Measurements from ENCODE around the gene DNAJB7.
"Not testable (repeated sequence)": the region's sequence is repeated elsewhere in the genome, so short reads cannot be mapped to it uniquely, and the experiment has no call there.

The DNAJB7 gene

DNA sequence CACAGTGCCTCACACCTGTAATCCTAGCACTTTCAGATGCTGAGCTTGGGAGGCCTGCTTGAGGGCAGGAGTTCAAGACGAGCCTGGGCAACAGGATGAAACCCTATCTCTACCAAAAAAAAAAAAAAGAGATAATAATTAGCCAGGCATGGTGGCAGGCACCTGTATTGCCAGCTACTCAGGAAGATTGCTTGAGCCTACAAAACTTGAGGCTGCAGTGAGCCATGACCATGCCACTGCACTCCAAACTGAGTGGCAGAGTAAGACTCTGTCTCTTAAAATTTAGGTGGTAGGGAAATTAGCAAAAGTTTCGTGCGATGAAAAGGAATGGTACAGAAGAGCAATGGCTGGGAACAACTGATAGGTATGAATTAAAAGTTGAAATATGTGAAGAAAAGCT lies 23.4 kb downstream of the DNAJB7 start:
- DNase-seq: no peak

DNA sequence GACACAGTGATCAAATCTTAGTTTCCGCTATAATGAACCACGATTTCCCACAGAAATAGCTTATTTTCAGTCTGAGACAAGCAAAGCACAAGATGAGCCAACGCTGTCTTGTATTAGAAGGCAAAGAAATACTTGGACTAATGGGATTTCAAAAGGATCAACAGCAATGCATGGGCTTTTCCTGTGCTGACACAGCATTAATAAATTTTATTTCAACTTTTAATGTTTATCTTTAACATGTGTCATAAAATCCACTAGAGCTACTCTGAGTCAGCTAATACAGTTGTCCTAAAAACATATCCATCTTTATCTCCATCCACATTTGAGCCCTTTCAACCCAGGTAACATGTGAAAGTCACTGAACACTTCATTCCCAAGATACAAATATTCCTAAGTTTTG lies 27.3 kb downstream of the DNAJB7 start:
- DNase-seq: no peak

DNA sequence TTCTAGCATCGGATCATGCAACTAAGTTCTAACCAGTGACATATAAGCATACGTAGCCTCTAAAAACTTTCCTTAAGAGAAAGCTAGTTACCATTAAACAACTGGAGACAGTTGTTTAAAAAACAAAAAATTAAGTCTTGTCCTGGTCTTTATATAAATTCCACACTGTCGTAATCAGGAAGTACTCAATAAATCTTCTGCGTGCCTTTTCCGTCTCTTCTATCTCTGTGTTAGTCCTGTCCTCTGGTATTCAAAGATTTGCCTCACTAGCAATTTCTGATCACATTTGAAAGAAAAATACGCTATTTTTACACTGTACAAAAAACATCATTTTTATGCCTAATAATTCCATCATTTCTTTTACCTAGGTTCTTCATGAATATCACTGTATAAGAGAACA lies 32.8 kb downstream of the DNAJB7 start:
- no peak for DNase-seq

DNA sequence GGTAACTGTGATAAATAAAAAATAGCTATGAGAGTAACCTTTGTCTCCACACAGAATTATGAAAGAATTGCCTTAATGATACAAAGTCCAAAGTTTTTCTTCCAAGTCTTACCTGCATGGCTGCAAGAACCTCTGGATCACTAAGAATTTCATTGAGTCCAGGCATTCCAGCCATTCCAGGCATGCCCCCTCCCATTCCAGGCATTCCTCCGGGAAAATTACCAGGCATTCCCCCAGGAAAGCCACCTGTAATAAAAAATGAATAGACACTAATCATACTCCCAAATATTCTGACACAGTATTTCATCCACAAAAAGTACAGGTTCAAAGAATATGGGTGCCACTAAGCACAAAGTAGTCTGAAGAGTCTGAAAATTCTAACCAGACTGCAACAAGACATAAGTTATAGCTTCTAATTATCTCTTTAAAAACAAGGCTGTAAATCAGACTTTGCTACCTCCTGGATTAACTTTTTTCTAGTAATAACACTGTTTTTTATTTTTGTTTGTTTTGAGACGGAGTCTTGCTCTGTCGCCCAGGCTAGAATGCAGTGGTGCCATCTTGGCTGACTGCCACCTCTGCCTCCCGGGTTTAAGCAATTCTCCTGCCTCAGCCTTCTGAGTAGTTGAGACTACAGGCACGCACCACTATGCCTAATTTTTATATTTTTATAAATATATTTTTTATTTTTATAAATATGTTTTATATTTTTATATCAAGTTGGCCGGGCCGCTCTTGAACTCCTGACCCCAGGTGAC lies 34.8 kb downstream of the DNAJB7 start:
- DNase-seq: no peak

DNA sequence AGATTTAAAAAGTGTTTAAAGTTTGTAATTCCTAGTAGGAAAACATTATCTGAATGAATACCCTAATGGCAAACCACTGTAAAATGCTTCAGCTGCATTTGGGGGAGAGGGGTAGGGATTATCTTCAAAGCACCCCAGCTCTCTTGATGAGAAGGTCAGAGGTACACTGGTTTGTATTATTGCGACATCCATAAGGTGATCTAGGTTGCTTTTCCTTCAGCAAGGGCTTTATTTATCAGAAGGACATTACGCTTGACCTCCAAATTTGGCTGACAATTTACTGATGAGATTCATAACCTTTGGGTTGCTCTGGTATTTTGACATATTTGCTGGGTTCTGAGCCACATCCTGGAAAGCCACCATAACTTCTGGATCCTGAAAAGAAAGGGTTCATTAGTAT lies 35.6 kb downstream of the DNAJB7 start:
- DNase-seq: not testable (repeated sequence)

DNA sequence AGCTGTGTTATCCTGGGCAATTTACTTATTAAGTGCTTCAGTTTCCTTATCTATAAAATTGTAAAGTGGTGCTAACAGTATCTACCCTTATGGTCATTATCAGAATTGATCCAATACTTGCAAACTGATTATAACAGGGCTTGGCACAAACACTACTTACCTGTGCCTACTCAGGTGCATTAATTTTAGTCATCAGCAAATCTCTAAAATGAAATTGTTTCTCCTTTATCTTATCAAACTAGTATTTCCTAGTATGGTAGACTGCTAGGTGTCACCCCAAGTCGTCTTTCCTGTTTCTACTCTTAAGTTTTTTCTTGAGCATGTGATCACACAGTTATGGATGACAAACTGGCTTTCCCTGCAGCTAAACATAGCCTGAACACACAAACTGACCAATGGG lies 38.5 kb downstream of the DNAJB7 start:
- DNase-seq: no peak

DNA sequence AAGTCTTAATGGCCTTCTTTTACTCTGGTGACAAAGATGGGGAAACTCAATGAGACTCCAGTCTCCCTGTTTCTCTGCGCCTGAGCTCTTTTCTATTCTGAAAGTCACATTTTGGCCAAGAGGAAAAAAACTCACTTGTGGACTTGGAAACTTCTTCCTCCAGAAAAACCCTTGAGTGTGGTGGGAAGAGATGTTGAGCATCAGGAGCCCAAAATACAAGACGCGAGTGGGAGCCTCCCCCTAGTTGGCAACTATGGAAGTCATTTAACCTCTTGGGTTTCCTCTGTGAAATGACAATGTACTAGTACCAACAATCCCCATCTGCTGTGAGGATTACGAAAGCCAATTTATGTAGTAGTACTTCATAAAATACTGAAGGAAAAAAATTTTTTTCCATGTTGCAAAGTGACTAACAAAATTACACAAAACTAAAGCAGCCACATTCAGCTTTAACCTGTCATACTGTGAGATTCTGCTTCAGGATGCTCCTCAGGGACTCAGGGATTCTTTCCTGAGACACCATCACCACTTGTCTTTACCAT lies 42.2 kb downstream of the DNAJB7 start:
- DNase-seq: no peak

DNA sequence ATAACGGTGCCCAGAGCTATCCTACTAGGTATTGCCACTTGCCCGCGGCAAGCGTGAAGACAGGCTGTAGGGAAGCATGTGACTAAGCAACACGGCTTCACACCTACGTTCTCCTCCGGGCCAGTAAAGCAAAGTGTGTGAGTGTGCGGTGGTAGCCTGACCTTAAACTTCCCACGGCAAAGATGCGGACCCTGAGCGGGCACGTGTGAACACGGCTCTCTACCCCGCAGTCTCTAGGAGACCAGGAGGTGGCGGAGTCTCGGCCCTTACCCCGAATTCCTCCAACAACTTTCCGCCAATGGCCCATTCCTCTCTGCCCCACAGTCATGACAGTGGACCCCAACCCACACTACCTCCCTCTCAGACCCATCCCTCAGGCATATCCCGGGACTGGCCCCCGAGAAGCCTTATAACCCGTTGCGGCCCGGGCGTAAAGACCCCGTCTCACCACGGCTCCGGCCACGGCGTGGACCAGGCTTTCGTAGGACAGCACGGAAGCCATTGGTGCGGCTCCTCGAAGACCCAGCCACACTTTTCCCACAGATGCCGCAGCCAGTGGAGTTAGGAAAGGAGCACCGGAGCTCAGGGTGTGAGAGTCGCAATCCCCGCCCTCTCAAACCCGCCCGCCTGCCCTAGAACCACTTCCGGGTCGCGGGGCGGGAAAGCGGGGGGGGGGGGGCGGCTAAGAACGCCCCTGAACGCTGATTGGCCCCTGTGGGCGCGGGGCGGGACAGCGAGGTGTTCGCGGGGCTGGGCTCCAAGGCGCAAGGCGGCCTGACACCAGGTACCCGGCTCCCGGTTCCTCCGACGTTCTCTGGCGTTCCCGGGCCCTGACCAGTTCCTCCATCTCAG lies 42.9 kb downstream of the DNAJB7 start, which contains the start of gene SLC25A17:
TSS of gene SLC25A17 (minus strand) at position 600 of the 852 bp plus-strand sequence. CDS start at position 502, 98 bp downstream.
- peak; percentile 91 for DNase-seq

DNA sequence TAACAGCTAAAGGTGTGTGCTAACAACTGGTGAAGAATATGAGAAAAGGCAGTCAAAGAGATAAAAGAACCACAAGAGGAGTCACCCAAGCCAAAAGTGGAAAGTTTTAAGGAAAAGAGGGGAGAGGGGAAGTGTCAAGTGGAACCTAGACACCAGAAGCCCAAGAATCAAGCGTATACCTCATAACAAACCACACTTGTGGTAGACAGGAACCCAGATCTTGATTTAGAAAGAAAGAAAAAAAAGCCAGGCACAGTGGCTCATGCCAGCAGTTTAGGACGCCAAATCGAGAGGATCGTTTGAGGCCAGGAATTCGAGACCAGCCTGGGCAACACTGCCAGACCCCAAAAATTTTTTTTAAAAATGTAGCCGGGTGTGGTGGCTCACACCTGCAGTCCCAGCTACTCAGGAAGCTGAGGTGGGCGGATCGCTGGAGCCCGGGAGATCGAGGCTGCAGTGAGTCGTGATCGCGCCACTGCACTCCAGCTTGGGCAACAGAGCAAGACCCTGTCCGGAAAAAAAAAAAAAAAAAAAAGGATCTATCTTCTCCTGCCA lies 43.6 kb downstream of the DNAJB7 start:
- peak; percentile 30 for DNase-seq

DNA sequence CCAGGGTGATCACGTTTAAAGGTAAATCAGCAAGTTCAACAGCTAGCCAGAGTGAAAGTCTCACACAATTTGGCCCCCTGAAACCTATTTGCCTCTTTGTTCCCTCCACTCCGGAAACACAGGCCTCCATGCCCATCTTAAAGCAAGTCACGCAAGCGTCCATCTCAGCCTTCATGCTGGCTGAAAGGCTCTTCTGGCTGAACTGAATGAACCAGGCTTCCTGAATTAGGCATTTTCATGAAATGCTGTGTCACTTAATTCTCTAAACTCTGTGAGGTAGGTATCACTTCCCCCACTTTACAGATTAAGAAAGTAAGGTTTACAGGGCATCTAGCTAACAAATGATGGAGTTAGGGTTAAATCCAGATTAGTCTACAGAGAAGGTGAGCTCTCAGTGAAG lies 44.2 kb downstream of the DNAJB7 start:
- no peak for DNase-seq

DNA sequence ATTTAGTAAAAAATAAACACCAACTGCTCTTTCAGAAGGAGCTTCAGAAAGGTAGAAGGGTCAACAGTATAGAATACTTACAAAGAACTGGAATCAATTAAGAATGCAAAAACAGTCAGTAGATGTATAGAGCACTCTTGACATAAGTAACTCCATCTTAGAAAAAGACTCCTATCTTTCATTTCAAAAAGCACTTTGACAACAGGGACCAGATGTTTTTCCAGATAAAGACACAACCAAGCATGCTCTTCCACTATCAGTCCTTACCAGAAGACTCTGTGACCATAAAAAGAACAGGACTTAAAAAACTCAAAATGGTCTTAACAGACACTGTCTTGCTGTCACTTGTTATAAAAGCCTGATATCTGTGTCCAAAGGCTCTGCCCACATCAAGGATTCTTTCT lies 48.0 kb downstream of the DNAJB7 start:
- no peak for DNase-seq
